GM13977 (cell line): ENCODE results near the gene RAI1.

Experiments
- DNase-seq: peaks from one replicate; pipeline ENCODE4 v3.0.0; 2012; ENCODE audit warnings: low spot score
- CTCF ChIP-seq: IDR thresholded peaks from 2 replicates; pipeline ENCODE4 v1.5.1; 2012; ENCODE audit warnings: mild to moderate bottlenecking, control low read depth; ENCODE audit not compliant: insufficient read depth; ENCODE audit errors: extremely low read depth, missing control alignments
- in situ Hi-C: fragments of 300-500 bp; cut with MboI; formaldehyde crosslinking; loops from one replicate; pipeline ENCODE4 v1.12.0; 2022; ENCODE audit warnings: low sequenced_read_pairs, low pct_unique_long_range_greater_than_20kb, mixed read lengths, inconsistent platforms; ENCODE audit not compliant: unreplicated experiment

Gene RAI1

GRCh38 chr17:17836250-17836817, 155.1 kb downstream of the RAI1 start:
- in situ Hi-C loops, result no loop called here
- peak; percentile 97 for DNase-seq
- no peak for TF ChIP-seq CTCF

GRCh38 chr17:17836818-17837379, 155.6 kb downstream of the RAI1 start, which contains the start of gene SREBF1:
SREBF1 (minus strand) TSS chr17:17836986; CDS start chr17:17836817, 169 bp downstream.
- no peak for TF ChIP-seq CTCF
- peak; percentile 87 for DNase-seq
- in situ Hi-C loops, result no loop called here

- no peak for DNase-seq
- in situ Hi-C loops, result no loop called here
- no peak for TF ChIP-seq CTCF
Observed at GRCh38 chr17:17837380-17837821, 156.1 kb downstream of the RAI1 start.

- in situ Hi-C loops, result no loop called here
- DNase-seq, result no peak
- no peak for TF ChIP-seq CTCF
Observed at GRCh38 chr17:17837966-17838962, 157.0 kb downstream of the RAI1 start.

- no peak for TF ChIP-seq CTCF
- peak; percentile 96 for DNase-seq
- in situ Hi-C loops, result no loop called here
Observed at GRCh38 chr17:17839791-17840707, 158.8 kb downstream of the RAI1 start.
